GM12878 (cell line): Measurements from ENCODE around the gene SLC6A7. TPM values are rescaled to one million over a fixed set of nuclear protein-coding genes. Genes with fewer than 3 reads are reported as not detected.

Experiments
- ATAC-seq: fragments of 200-7000 bp; cut with Tn5 transposase; 3 replicates; pipeline ENCODE4 v1.9.1; 2020; ENCODE audit warnings: mild to moderate bottlenecking, moderate library complexity
- BruUV-seq: library from RNA; stranded (reverse); fragments of 400-500 nt; replicated peaks from 2 replicates; lab custom pipeline; 2021; lab: Mats Ljungman, UMichigan
- CTCF ChIA-PET: fragments of 300-600 bp; sonication (Branson Sonifier 250); formaldehyde crosslinking; extraction: SDS; loops from one replicate; lab custom pipeline; 2021; ENCODE audit warnings: inconsistent platforms; lab: Yijun Ruan, JAX
- POLR2A ChIA-PET: fragments of 350-600 bp; formaldehyde crosslinking; extraction: SDS; loops from one replicate; lab custom pipeline; 2021; ENCODE audit warnings: inconsistent platforms; lab: Charles Lee
- RAD21 ChIA-PET: fragments of 300-600 bp; sonication (Branson Sonifier 250); formaldehyde crosslinking; loops from one replicate; lab custom pipeline; 2023; ENCODE audit warnings: antibody characterized with exemption; ENCODE audit not compliant: unreplicated experiment; lab: Charles Lee
- SMC1A ChIA-PET: fragments of 300-600 bp; sonication (Branson Sonifier 250); formaldehyde crosslinking; loops from one replicate; lab custom pipeline; 2023; ENCODE audit not compliant: unreplicated experiment, uncharacterized antibody; lab: Charles Lee
- DNase-seq: peaks from one replicate; pipeline ENCODE4 v3.0.0-alpha.2; 2011; ENCODE audit warnings: low read depth, low spot score
- FAIRE-seq: peaks from 3 replicates; lab custom pipeline; 2011; peaks lifted over from hg19 to GRCh38; lab: Jason Lieb, UNC
- H2AFZ ChIP-seq: 2 replicates; pipeline ENCODE4 v1.6.0; 2011; ENCODE audit warnings: low read depth, low read length, control low read depth; ENCODE audit not compliant: control insufficient read depth
- H3K27ac ChIP-seq: 2 replicates; pipeline ENCODE4 v1.5.1; 2011; ENCODE audit warnings: control low read depth; ENCODE audit not compliant: control insufficient read depth, insufficient read depth
- H3K27me3 ChIP-seq, 2 experiments: replicated peaks in 1 of 2; 2 replicates each; pipeline versions ENCODE4 v1.6.0 to v1.6.1; 2011; ENCODE audit warnings: low read length in 1 of 2; ENCODE audit not compliant: control insufficient read depth in 2 of 2, insufficient read depth in 2 of 2
- H3K36me3 ChIP-seq, 2 experiments: 2 replicates each; pipeline ENCODE4 v1.5.1; 2011; ENCODE audit warnings: low read length in 1 of 2; ENCODE audit not compliant: control insufficient read depth in 2 of 2, insufficient read depth in 2 of 2
- H3K4me1 ChIP-seq: 2 replicates; pipeline ENCODE4 v1.6.1; 2011; ENCODE audit warnings: mild to moderate bottlenecking, low read length, moderate library complexity, mixed read lengths; ENCODE audit not compliant: control insufficient read depth, insufficient read depth
- H3K4me2 ChIP-seq: 2 replicates; pipeline ENCODE4 v1.6.0; 2011; ENCODE audit warnings: control low read depth; ENCODE audit not compliant: control insufficient read depth, insufficient read depth
- H3K4me3 ChIP-seq: fragments of 200-600 bp; sonication (generic); 2 replicates; pipeline ENCODE4 v1.5.1; 2016
- H3K79me2 ChIP-seq: 2 replicates; pipeline ENCODE4 v1.6.0; 2011; ENCODE audit warnings: low read length; ENCODE audit not compliant: control insufficient read depth, insufficient read depth
- H3K9ac ChIP-seq: 2 replicates; pipeline ENCODE4 v1.8.0; 2011; ENCODE audit warnings: low read length, control low read depth, mixed read lengths; ENCODE audit not compliant: control insufficient read depth, insufficient read depth
- H3K9me3 ChIP-seq: replicated peaks from 3 replicates; pipeline ENCODE4 v1.5.1; 2011; ENCODE audit warnings: mild to moderate bottlenecking, low read length; ENCODE audit not compliant: control insufficient read depth, insufficient read depth
- H4K20me1 ChIP-seq: 2 replicates; pipeline ENCODE4 v1.6.0; 2011; ENCODE audit not compliant: control insufficient read depth, insufficient read depth
- DPF2 ChIP-seq: fragments of 450-650 bp; IDR thresholded peaks from 2 replicates; pipeline ENCODE4 v1.6.1; 2017; ENCODE audit warnings: mild to moderate bottlenecking
- EGR1 ChIP-seq, 2 experiments: IDR thresholded peaks; 1 replicate in 1 of 2; 2 replicates in 1 of 2; pipeline ENCODE4 v1.6.1; 2011 to 2012; ENCODE audit warnings: low read depth in 2 of 2, low read length in 2 of 2, borderline replicate concordance in 1 of 2, mild to moderate bottlenecking in 1 of 2, moderate library complexity in 1 of 2
- ETV6 ChIP-seq, 2 experiments: fragments of 450-650 bp in 1 of 2; IDR thresholded peaks in 1 of 2; conservative IDR thresholded peaks in 1 of 2; 2 replicates each; pipeline ENCODE4 v1.6.1; 2014; ENCODE audit warnings: antibody characterized with exemption in 1 of 2, borderline replicate concordance in 1 of 2, low read depth in 1 of 2, mild to moderate bottlenecking in 1 of 2, moderate library complexity in 1 of 2
- MEF2A ChIP-seq: IDR thresholded peaks from 2 replicates; pipeline ENCODE4 v1.6.1; 2011; ENCODE audit warnings: low read depth, mild to moderate bottlenecking, low read length, moderate library complexity; ENCODE audit not compliant: insufficient read depth
- PML ChIP-seq: IDR thresholded peaks from 2 replicates; pipeline ENCODE4 v1.6.1; 2012; ENCODE audit warnings: low read length, inconsistent platforms
- SPI1 ChIP-seq: IDR thresholded peaks from 2 replicates; pipeline ENCODE4 v1.6.1; 2011; ENCODE audit warnings: low read depth, mild to moderate bottlenecking, low read length, moderate library complexity, borderline replicate concordance; ENCODE audit not compliant: insufficient read depth
- WGBS: methylation state at CpG from one replicate; pipeline ENCODE4 v1.1.6; 2016; ENCODE audit warnings: low lambda C conversion rate; ENCODE audit not compliant: insufficient replicate concordance, insufficient coverage; ENCODE audit errors: missing lambda C conversion rate; 5-methylcytosine and 5-hydroxymethylcytosine counted together
- in situ Hi-C: fragments of 300-500 bp; cut with MboI; formaldehyde crosslinking; loops from 9 replicates; pipeline ENCODE4 v1.14.3; 2018; ENCODE audit warnings: mixed read lengths
- intact Hi-C: fragments of 100-400 bp; cut with micrococcal nuclease; formaldehyde crosslinking; loops from one replicate; pipeline ENCODE4 v1.14.2; 2022; ENCODE audit not compliant: unreplicated experiment
- polyA plus RNA-seq, 11 experiments: library from polyadenylated mRNA; depleted of rRNA in 4 of 11; unstranded in 6 of 11; stranded (reverse) in 5 of 11; fragments of >200 nt; fragmentation: Nextera tagmentation in 4 of 11; fragmentation: Illumina TruSeq in 1 of 11; extraction: Ambion mirVana in 4 of 11; extraction: Trizol in 1 of 11; gene quantifications; 1 replicate in 1 of 11; 2 replicates in 10 of 11; pipeline versions ENCODE4 v1.2.1 to v1.2.3, GENCODE V29; 2011 to 2016; ENCODE audit warnings: inconsistent platforms in 2 of 11, missing spikeins in 2 of 11, low read depth in 1 of 11
- total RNA-seq, 4 experiments: library from RNA; depleted of rRNA in 3 of 4; stranded (reverse); fragments of >200 nt in 3 of 4; fragmentation: Illumina TruSeq in 1 of 4; extraction: Trizol in 1 of 4; gene quantifications; 2 replicates each; pipeline versions ENCODE4 v1.2.1 to v1.2.3, GENCODE V29; 2013 to 2021
- TF ChIP-seq, protein P1 (sequence below): fragments of 450-650 bp; IDR thresholded peaks from 2 replicates; pipeline ENCODE4 v1.6.1; 2014; ENCODE audit warnings: mild to moderate bottlenecking

SLC6A7 gene
- total and polyA plus RNA-seq, 10 of the 15 experiments (the other 5 are each of a cell fraction or from before 2014, with no cell fraction given), result 0.01 to 0.15 (median 0.06) TPM; not detected in 7

DNA sequence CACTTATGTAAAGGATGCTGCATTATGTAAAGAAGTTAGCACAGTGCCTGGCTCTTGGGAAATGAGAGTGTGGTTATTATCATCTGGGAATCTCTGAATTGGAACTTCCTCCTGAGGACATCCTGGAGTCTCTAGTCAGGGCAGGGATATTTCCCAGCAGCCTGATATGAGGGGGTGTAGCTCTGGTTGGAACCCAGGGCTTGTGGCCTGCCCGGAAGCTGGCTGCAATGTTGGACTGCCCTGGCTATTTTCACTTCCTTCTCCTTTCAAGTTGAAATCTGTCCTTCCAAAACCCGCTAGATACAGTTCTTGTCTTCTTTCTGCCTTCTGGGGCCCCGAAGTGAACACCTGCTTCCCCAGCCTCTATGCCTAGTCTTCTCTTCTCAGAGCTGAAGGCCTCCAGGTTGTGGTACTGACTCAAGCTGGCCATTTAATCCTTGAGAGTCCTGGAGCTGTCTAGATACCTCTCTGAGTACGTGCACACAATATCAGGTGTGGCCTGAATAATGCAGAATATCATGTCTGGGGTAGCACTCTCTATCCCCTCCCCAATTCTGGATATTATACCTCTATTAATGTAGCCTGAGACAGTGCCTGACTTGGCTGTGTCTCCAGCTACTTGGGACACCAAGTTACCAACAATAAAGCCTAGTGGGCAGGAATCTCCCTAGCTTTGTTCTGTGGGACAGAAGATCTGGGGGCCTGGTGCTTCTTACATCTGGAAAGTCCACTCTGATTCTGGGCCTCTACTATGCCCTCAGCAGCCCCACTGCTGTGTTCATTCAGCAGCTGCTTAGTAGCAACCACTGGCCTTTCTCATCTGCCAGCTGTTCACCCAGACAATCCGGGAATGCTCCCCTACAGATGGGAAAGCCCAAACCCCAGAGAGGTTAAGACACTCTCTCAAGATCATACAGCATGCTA is 45.0 kb downstream of the SLC6A7 start:
- peak; percentile 53; the same call in 1 of the 2 replicates for TF ChIP-seq SPI1
- no peak for TF ChIP-seq ETV6 (conservative IDR thresholded peaks at IDR 0.05 in 1 of 2, IDR thresholded peaks at IDR 0.05 in 1 of 2; ENCODE audit: borderline replicate concordance in 1 of 2, low read depth in 1 of 2)
- intact Hi-C loops, result no loop called here
- Histone ChIP-seq H3K4me2 (no peak overlapping the region), H2AFZ (no peak overlapping the region), H3K4me1 (no peaks in the 10 kb centered on the region), H3K9me3 (no peaks in the 10 kb centered on the region), H3K27me3 (no peaks in the 10 kb centered on the region; a peak in 1 of 4 replicates), H3K4me3 (no peak overlapping the region), H3K79me2 (no peaks in the 10 kb centered on the region), H4K20me1 (no peaks in the 10 kb centered on the region), H3K36me3 (no peaks in the 10 kb centered on the region), H3K9ac (no peak overlapping the region), H3K27ac (no peak overlapping the region)
- CTCF ChIA-PET, result interaction anchor here (0.7 to 1.1 kb wide), 2 partner anchors 71 to 201 kb away, joined by 3 read pairs; no protein-coding TSS in a partner anchor
- RAD21 ChIA-PET, result no interaction called here
- SMC1A ChIA-PET, result interaction anchor here (0.7 to 1.5 kb wide), 5 partner anchors 9 to 176 kb away, joined by 3 read pairs; no protein-coding TSS in a partner anchor
- 26% methylated on average over 5 of the region's 5 CpGs for WGBS
- FAIRE-seq (no peak), DNase-seq (no peak), ATAC-seq (peak; percentile 72)
- BruUV-seq, result no TSS peak
- in situ Hi-C loops, result no loop called here
- POLR2A ChIA-PET, result no interaction called here

DNA sequence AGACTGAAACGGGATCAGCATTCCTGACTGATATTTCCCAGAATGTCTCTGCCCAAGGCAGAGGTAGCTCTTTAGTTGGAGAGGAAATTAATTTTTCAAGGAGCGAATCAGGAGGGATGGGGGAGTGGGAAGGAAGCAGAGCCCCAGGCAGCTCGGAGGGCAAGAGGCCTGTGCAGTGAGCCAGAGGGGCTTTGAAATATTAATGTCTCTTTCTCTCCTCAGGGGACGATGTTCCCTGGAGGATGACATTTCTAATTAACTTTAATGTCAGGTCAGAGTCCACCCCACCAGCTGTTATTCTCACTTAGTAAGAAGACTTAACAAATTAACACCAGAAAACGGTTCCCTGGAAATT is 45.6 kb downstream of the SLC6A7 start:
- ATAC-seq (no peak), FAIRE-seq (peak; percentile 27), DNase-seq (no peak)
- TF ChIP-seq, protein P1, sequence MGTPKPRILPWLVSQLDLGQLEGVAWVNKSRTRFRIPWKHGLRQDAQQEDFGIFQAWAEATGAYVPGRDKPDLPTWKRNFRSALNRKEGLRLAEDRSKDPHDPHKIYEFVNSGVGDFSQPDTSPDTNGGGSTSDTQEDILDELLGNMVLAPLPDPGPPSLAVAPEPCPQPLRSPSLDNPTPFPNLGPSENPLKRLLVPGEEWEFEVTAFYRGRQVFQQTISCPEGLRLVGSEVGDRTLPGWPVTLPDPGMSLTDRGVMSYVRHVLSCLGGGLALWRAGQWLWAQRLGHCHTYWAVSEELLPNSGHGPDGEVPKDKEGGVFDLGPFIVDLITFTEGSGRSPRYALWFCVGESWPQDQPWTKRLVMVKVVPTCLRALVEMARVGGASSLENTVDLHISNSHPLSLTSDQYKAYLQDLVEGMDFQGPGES, result no peak
- no peak for TF ChIP-seq PML
- TF ChIP-seq MEF2A, result no peak
- no peak for TF ChIP-seq DPF2
- no peak for TF ChIP-seq EGR1 (IDR thresholded peaks at IDR 0.05; ENCODE audit: borderline replicate concordance in 1 of 2, low read depth in 2 of 2, low read length in 2 of 2)
- Histone ChIP-seq H3K4me3 (no peak overlapping the region), H3K9me3 (no peaks in the 10 kb centered on the region), H3K79me2 (no peaks in the 10 kb centered on the region), H3K27me3 (no peaks in the 10 kb centered on the region; a peak in 1 of 4 replicates), H3K27ac (no peak overlapping the region), H2AFZ (no peak overlapping the region), H4K20me1 (no peaks in the 10 kb centered on the region), H3K36me3 (no peaks in the 10 kb centered on the region), H3K4me2 (no peak overlapping the region), H3K9ac (no peak overlapping the region), H3K4me1 (no peaks in the 10 kb centered on the region)
- ChIA-PET POLR2A (no interaction called here), CTCF (interaction anchor here (1.1 kb wide), 1 partner anchor 201 kb away, joined by 3 read pairs; no protein-coding TSS in a partner anchor), SMC1A (interaction anchor here (1.0 to 1.5 kb wide), 3 partner anchors 10 to 19 kb away, joined by 3 read pairs; no protein-coding TSS in a partner anchor), RAD21 (no interaction called here)
- 54% methylated on average over 5 of the region's 5 CpGs for WGBS
- in situ Hi-C loops, result no loop called here
- intact Hi-C loops, result no loop called here
- no TSS peak for BruUV-seq
